GM12872 (cell line): Measurements from ENCODE around the gene TNFRSF8.

Experiments
- CTCF ChIP-seq: IDR thresholded peaks from 3 replicates; pipeline ENCODE4 v1.5.1; 2011; ENCODE audit warnings: low read depth, mild to moderate bottlenecking, low read length, moderate library complexity; ENCODE audit not compliant: insufficient read depth

TNFRSF8 gene

DNA sequence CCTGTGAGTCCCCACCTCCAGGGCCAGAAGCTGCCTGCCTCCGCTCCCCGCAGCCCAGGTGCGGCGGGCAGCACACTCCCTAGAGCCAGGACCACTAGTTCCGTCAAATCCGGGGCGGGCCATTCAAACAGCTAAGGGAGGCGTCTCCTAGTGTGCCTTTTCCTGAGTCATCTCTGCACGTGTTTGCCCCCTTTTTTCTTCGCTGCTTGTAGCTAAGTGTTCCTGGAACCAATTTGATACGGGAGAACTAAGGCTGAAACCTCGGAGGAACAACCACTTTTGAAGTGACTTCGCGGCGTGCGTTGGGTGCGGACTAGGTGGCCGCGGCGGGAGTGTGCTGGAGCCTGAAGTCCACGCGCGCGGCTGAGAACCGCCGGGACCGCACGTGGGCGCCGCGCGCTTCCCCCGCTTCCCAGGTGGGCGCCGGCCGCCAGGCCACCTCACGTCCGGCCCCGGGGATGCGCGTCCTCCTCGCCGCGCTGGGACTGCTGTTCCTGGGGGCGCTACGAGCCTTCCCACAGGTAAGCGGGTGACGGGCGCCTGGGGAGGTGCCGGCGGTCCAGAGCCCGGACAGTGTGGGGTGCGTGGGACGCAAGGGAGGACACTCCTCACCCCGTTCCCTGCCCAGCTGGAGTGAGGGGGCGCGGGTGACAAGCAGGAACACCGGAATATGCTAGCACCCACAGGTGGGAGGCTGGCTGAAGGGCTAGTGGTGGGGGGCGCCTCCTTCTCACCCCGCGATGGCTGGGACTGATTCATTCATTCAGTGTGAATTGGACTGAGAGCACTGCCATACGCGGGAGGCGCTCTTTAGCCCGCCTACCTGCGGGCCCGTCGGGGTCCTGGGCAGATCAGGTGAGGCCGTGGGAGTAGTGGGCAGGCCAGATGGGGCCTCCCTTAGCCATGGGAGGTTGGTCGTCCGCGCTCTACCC lies at the start of gene TNFRSF8:
Gene TNFRSF8, plus strand, starts transcription at position 163 of the 932 bp plus-strand sequence. Its CDS starts 296 bp downstream, at position 459.
- TF ChIP-seq CTCF: 0 out of 3 replicates have a peak, but pooled peaks have one; percentile 16

GRCh38 chr1:12014141-12014991 lies 48.7 kb upstream of the TNFRSF8 start:
- peak; percentile 14; the same call in 1 of the 3 replicates for TF ChIP-seq CTCF

GRCh38 chr1:12015001-12015491 lies 48.1 kb upstream of the TNFRSF8 start:
- no peak for TF ChIP-seq CTCF

GRCh38 chr1:12015499-12015898 lies 47.6 kb upstream of the TNFRSF8 start:
- TF ChIP-seq CTCF: no peak

- TF ChIP-seq CTCF: no peak
These were observed 46.9 kb upstream of the TNFRSF8 start for GRCh38 chr1:12016182-12016581.

DNA sequence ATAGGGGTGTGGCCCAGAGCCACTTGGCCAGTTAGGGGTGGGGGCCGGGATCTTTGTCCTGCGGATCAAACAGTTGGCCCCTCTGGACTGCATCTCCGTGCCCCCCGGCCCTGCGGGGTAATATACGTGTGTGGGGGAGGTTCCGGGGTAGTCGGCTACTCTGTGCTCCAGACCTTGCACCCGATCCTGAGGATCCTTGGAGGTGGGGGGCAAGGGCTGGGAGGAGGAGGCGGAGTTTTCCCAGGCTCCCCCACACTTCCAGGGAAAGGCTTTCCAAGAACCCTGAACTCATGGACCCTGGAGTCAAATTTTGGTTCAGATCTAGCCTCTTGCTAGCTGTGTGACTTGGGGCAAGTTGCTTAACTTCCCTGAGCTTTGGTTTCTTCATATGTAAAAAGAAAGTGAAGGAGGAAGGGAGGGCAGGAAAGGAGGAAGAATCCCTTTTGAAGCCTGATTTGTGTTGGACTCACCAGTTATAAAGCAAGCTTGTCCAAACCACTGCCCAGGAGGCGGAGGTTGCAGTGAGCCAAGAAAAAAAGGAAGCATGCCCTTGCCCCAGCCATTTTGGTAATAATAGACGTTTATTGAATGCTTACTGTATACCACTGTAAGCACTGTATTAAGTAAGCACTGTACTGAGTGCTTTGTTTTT lies 43.1 kb upstream of the TNFRSF8 start:
- no peak for TF ChIP-seq CTCF

DNA sequence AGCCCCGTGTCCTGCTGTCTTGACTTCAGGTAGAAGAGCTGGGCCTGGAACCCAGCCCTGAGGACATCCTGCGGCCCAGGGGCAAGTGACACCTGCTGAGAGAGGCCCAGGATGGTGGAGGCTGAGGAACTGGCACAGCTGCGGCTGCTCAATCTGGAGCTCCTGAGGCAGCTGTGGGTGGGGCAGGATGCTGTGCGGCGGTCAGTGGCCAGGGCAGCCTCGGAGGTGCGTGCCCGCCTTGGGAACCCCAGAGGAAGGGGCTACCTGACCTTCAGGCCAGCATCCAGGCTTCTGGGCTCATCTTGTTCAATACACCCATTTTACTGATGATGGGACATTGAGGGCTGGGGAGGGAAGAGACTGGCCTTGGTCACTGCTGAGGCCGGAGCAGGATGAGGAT lies 41.5 kb upstream of the TNFRSF8 start:
- no peak for TF ChIP-seq CTCF
